Dermis microvascular lymphatic vessel endothelial cell (primary cell): ENCODE results near the gene CTSA. TPM values are rescaled to one million over a fixed set of nuclear protein-coding genes. Genes with fewer than 3 reads are reported as not detected.

ENCODE experiments used
- DNase-seq, 2 donors: peaks; one replicate each; pipeline versions ENCODE4 v3.0.0 to v3.0.0-alpha.2; 2010; ENCODE audit warnings: low read depth in 2 of 2
- total RNA-seq: library from RNA; depleted of rRNA; stranded (reverse); fragments of >200 nt; gene quantifications from 2 replicates; pipeline ENCODE4 v1.2.1, GENCODE V29; 2014

CTSA gene
- total RNA-seq, 1 donor from 2014 or later = 29.4 TPM

DNA sequence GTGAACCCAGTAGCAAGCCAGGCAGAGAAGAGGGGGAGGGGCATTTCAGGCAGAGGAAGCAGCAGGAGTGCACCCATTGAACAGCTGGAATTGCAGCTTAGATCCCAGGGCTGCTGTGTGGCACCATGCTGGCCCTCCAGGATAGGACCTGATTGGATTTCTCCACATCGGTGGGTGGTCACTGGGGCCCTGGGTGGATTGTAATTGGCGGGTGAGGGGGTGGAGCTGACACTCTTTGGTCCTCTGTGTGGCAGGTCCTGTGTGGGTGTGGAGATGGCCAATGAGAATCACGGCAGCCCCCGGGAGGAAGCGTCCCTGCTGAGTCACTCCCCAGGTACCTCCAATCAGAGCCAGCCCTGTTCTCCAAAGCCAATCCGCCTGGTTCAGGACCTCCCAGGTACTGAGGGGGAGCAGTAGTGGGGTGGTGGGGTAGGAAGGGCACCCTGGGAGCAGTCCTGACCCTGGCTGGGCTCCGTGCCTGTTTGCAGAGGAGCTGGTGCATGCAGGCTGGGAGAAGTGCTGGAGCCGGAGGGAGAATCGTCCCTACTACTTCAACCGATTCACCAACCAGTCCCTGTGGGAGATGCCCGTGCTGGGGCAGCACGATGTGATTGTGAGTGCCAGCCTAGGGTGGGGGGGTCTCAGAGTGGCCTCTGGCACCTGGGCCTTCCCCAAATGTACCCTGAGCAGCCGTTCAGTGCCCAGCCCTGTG is 47.7 kb downstream of the CTSA start:
- no peak for DNase-seq

DNA sequence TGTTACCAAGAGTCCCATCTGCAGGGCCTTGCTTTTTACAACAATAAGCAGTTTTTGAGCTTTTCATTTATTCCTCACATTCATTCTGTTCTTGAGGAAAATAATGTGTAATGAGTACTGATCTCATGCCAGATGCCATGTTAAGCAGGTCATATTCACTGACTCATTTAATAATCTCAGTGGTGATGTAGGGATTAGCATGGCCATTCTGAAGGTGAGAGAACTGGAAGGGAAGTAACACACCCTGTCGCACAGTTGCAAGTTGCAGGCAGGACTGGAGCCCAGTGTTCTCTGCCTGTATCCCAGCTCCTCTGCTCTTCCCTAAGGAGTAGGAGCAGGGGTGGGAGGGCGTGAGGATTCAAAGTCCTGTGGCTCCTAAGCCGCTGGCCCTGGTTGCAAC is 48.9 kb downstream of the CTSA start:
- no peak for DNase-seq

DNA sequence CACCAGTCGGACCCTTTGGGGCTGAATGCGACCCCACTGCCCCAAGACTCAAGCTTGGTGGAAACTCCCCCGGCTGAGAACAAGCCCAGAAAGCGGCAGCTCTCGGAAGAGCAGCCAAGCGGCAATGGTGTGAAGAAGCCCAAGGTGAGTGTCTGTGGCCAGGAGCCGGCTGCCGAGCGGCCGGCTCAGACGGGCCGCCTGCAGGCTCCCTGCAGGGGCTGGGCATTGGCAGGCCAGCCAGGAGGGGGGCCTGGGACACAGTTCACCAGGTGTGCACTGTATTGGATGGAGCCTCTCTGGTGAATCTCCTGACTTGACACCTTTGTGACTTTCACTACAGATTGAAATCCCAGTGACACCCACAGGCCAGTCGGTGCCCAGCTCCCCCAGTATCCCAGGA is 49.3 kb downstream of the CTSA start:
- DNase-seq = no peak

DNA sequence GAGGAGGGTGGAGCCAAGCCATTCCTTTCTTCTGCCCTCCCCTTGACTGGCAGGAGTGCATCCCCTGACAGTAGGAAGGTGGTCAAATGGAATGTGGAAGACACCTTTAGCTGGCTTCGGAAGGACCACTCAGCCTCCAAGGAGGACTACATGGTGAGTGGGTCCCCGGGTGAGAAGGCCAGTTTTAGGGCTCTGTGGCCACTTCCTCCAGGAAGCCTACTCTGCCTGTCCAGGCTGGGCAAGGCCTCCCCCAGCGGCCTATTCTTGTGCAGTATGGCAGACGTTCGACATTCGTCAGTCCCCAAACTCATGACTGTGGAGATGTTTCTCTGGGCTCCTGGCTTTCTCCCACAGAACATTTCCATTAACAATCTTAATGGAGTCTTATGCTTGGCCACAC is 52.5 kb downstream of the CTSA start:
- no peak for DNase-seq

DNA sequence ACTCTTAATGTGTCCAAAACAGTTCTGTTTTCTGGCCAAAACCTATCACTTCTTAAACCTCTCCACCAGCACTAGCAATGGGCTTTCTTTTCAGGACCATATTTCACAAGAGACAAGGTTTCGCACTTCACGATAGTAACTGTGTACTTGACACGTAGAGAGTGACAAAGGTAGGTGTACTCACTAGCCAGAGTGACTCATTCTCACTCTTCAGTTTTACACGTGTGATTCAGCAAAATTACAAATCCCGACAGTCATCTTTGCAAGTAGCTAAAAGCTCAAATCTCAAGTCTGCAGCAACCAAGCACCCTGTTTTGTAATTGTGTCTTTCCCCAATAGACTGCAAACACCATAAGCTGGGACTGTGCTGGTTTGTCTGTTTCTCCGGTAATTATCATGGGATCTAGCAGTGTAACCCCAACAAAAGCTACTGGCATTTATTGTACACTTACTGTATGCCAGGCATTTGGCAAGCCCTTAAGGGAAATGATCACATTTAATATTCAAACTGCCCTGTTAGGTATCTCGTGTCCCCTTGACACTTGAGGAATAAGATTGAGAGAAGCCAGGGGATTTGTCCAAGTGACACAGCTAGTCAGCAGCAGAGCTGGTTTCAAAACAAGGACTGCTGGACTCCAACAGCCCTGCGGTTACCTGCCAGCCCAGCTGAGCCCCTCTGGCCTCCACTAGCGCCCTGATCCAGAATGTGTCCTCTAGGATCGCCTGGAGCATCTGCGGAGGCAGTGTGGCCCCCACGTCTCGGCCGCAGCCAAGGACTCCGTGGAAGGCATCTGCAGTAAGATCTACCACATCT is 53.2 kb downstream of the CTSA start:
- no peak for DNase-seq

DNA sequence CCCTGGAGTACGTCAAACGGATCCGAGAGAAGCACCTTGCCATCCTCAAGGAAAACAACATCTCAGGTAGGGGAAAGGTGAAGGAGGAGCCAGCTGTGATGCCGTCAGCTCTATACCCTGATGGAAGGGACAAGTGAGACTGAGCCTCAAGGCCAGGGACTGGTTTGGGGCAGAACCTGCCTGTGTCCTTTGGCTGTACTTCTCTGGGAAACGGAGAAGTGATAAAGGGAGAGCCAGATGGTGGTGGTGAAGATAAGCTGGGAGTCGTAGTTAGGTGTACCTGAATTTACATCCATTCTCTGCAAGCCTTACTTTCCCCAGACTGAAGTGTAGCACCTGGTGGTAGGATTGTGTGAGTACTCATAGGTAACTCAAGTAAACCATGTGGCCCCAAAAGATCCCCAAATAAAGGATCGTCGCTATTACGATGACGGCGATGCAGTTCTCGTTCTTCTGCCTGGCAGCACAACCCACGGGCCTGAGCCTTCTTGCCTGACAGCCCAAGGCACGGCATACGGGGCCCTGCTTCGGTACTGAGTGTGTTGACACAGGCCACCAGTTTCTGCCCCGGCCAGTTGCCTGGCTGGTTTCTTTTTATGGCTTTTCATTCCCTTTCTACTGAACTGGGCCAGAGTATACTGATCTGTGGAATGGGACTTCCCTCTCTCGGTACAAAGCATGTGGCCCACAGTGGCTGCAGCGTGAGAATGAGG is 54.0 kb downstream of the CTSA start:
- no peak for DNase-seq

DNA sequence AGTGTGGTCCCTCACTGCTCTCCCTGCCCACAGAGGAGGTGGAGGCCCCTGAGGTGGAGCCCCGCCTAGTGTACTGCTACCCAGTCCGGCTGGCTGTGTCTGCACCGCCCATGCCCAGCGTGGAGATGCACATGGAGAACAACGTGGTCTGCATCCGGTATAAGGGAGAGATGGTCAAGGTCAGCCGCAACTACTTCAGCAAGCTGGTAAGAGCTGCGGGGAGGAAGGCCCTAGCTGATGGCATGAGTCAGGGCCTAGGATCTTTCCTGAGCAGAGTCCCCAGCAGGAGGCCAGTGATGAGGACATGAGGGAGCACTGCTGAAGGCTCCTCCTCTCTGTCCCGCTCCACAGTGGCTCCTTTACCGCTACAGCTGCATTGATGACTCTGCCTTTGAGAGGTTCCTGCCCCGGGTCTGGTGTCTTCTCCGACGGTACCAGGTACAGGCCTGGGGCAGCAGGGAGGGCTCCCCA is 54.6 kb downstream of the CTSA start:
- DNase-seq = no peak

DNA sequence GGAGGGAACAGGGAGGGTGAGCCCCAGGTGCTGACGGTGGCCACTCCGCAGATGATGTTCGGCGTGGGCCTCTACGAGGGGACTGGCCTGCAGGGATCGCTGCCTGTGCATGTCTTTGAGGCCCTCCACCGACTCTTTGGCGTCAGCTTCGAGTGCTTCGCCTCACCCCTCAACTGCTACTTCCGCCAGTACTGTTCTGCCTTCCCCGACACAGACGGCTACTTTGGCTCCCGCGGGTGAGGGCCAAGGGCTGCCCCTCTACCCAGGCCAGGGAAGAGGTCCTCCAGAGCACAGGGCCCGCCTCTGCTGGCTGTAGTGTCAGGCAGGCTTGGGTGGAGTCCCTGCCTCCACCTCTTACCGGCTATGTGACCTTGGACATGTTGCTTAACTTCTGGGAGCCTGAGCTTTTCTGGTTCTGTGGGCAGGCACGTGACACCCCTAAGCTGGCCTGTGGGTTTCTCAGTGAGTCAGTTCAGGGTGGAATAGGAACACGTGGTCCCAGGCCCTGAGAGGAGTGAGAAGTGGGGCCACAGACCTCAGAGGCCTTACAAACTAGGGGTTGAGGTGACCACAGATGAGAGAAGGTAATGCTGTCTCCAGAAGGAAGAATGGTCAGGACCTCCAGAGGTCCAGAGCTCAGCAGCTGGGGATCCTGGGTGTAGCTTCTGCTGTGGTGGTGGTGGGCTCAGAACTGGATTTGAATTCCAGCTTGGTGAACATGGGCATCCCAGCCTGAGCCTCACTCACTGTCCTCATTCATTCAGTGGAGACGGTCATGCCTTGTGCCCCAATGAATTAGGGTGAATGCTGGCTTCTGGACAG is 55.2 kb downstream of the CTSA start:
- DNase-seq = no peak

DNA sequence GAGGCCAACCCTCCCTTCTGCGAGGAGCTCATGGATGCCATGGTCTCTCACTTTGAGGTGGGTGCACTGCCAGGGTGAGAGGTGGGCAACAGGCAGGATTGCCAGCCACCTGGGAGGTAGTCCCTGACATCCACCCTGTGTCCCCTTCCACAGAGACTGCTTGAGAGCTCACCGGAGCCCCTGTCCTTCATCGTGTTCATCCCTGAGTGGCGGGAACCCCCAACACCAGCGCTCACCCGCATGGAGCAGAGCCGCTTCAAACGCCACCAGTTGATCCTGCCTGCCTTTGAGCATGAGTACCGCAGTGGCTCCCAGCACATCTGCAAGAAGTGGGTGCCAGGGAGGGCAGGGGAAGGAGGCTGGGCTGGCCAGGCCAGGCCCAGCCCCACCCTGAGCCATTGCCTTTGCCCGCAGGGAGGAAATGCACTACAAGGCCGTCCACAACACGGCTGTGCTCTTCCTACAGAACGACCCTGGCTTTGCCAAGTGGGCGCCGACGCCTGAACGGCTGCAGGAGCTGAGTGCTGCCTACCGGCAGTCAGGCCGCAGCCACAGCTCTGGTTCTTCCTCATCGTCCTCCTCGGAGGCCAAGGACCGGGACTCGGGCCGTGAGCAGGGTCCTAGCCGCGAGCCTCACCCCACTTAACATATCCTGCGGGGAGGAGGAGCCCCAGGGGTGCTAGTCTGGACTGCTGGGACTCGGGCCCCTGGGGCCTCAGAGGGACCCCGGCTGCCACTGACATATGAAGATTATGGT is 56.2 kb downstream of the CTSA start:
- DNase-seq = no peak

DNA sequence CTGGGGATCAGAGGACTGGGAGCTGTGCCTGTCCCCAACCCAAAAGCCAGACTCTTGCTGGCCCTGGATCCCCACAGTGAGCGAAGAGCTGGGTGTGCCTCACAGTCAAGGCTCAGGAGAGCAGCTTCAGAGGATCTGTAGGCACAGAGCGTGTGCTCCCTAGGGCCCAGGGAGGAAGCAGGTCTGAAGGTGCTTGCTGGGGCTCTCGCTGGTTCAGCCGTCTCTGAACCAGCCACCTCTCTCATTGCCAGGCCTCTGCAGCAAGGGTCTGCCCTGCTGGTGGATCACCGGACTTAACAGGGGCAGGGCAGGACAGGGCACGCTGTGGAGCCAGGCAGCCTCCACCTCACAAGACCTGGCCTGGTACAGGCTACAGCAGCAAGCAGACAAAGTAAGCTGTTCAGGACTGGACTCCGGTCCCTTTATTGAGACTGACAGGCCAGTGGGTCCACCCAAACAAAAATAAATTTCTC is 57.2 kb downstream of the CTSA start:
- DNase-seq = no peak

Other genes with a start within 250 kb of the CTSA start
- gene WFDC11, start 221.1 kb upstream of the CTSA start, total RNA-seq = not detected in 2 replicates
- gene WFDC13, start 189.3 kb upstream of the CTSA start, total RNA-seq = not detected in 2 replicates
- gene WFDC10B, start 186.3 kb upstream of the CTSA start, total RNA-seq = not detected in 2 replicates
- gene SPINT4, start 169.0 kb upstream of the CTSA start, total RNA-seq = not detected in 2 replicates
- gene WFDC3, start 99.5 kb upstream of the CTSA start, total RNA-seq = not detected in 2 replicates
- gene DNTTIP1, start 99.4 kb upstream of the CTSA start, total RNA-seq = 13.9 and 16.2 TPM in 2 replicates
- gene UBE2C, start 78.7 kb upstream of the CTSA start, total RNA-seq = 9.6 and 17.1 TPM in 2 replicates
- 0.13 TPM in 1 of 2 replicates, not detected in the other for gene TNNC2, start 64.0 kb upstream of the CTSA start, total RNA-seq
- 11.7 and 13.4 TPM in 2 replicates for gene SNX21, start 57.5 kb upstream of the CTSA start, total RNA-seq
- 26.8 and 36.0 TPM in 2 replicates for gene ACOT8, start 33.9 kb upstream of the CTSA start, total RNA-seq
- 6.2 and 9.7 TPM in 2 replicates for gene ZSWIM3, start 33.7 kb upstream of the CTSA start, total RNA-seq
- 2.8 and 4.7 TPM in 2 replicates for gene ZSWIM1, start 10.1 kb upstream of the CTSA start, total RNA-seq
- 0.51 and 1.0 TPM in 2 replicates for gene SPATA25, start 3.7 kb upstream of the CTSA start, total RNA-seq
- 2.3 and 4.0 TPM in 2 replicates for gene NEURL2, start 127 bp upstream of the CTSA start, total RNA-seq
- 2.8 and 3.5 TPM in 2 replicates for gene PLTP, start 20.8 kb downstream of the CTSA start, total RNA-seq
- gene PCIF1, start 43.3 kb downstream of the CTSA start, total RNA-seq = 7.2 and 11.5 TPM in 2 replicates
- 6.0 and 9.0 TPM in 2 replicates for gene ZNF335, start 80.9 kb downstream of the CTSA start, total RNA-seq
- 0.13 TPM in 1 of 2 replicates, not detected in the other for gene MMP9, start 117.6 kb downstream of the CTSA start, total RNA-seq
- 0.13 and 0.51 TPM in 2 replicates for gene SLC12A5, start 137.9 kb downstream of the CTSA start, total RNA-seq
- 9.0 and 10.4 TPM in 2 replicates for gene NCOA5, start 198.6 kb downstream of the CTSA start, total RNA-seq
- 9.1 and 10.9 TPM in 2 replicates for gene CD40, start 227.0 kb downstream of the CTSA start, total RNA-seq